WTC11 (cell line): Measurements from ENCODE around the gene ABHD13. TPM values are rescaled to one million over a fixed set of nuclear protein-coding genes. Genes with fewer than 3 reads are reported as not detected.

Experiments
- ATAC-seq: fragments of 200-7000 bp; cut with Tn5 transposase; 2 replicates; pipeline ENCODE4 v1.10.0; 2021; ENCODE audit warnings: mild to moderate bottlenecking, moderate library complexity
- Bru-seq: library from RNA; stranded (reverse); fragments of 400-500 nt; gene quantifications from one replicate; lab custom pipeline; 2021; lab: Mats Ljungman, UMichigan
- CTCF ChIA-PET: fragments of 300-600 bp; sonication (Branson Sonifier 250); formaldehyde crosslinking; loops from one replicate; lab custom pipeline; 2021; ENCODE audit warnings: antibody characterized with exemption; lab: Charles Lee
- POLR2A ChIA-PET: fragments of 350-600 bp; sonication (Branson Sonifier 250); formaldehyde crosslinking; loops from one replicate; lab custom pipeline; 2021; ENCODE audit warnings: antibody characterized with exemption; lab: Charles Lee
- DNase-seq: peaks from one replicate; pipeline ENCODE4 v3.0.0; 2021; ENCODE audit warnings: low spot score
- H3K27ac Mint-ChIP-seq: 2 replicates; pipeline ENCODE4 v1.8.0; 2021; ENCODE audit warnings: mixed read lengths
- H3K27me3 Mint-ChIP-seq: 2 replicates; pipeline ENCODE4 v1.8.0; 2021; ENCODE audit warnings: low read depth, mild to moderate bottlenecking, moderate library complexity, mixed read lengths
- H3K36me3 Mint-ChIP-seq: 2 replicates; pipeline ENCODE4 v1.8.0; 2021; ENCODE audit warnings: mixed read lengths
- H3K4me1 Mint-ChIP-seq: 2 replicates; pipeline ENCODE4 v1.8.0; 2022; ENCODE audit warnings: mixed read lengths
- H3K4me3 Mint-ChIP-seq: 2 replicates; pipeline ENCODE4 v1.8.0; 2021; ENCODE audit warnings: mild to moderate bottlenecking, moderate library complexity, mixed read lengths
- H3K9me3 Mint-ChIP-seq: 2 replicates; pipeline ENCODE4 v1.8.0; 2021; ENCODE audit warnings: mixed read lengths
- CBFB ChIP-seq: sonication (generic); formaldehyde crosslinking; IDR thresholded peaks from 2 replicates; pipeline ENCODE4 v1.8.1; 2022; ENCODE audit warnings: mild to moderate bottlenecking, low read depth, missing genetic modification reagents
- ESRRA ChIP-seq: sonication (generic); formaldehyde crosslinking; IDR thresholded peaks from 2 replicates; pipeline ENCODE4 v1.8.1; 2022; ENCODE audit warnings: mild to moderate bottlenecking, missing genetic modification reagents, borderline replicate concordance
- FOXK1 ChIP-seq: sonication (generic); formaldehyde crosslinking; IDR thresholded peaks from 2 replicates; pipeline ENCODE4 v1.8.0; 2022; ENCODE audit warnings: mild to moderate bottlenecking, moderate library complexity, missing genetic modification reagents
- GABPB1 ChIP-seq: sonication (generic); formaldehyde crosslinking; IDR thresholded peaks from 2 replicates; pipeline ENCODE4 v1.8.1; 2023; ENCODE audit warnings: mild to moderate bottlenecking, missing genetic modification reagents
- JUN ChIP-seq: sonication (generic); formaldehyde crosslinking; IDR thresholded peaks from 2 replicates; pipeline ENCODE4 v1.8.0; 2023; ENCODE audit warnings: mild to moderate bottlenecking, missing genetic modification reagents
- NFE2L1 ChIP-seq: sonication (generic); formaldehyde crosslinking; IDR thresholded peaks from 2 replicates; pipeline ENCODE4 v1.8.1; 2023; ENCODE audit warnings: missing genetic modification reagents
- RORB ChIP-seq: fragments of 250-450 bp; sonication (Bioruptor Pico); IDR thresholded peaks from 2 replicates; pipeline ENCODE4 v1.9.0; 2021; ENCODE audit warnings: mild to moderate bottlenecking
- SMAD3 ChIP-seq: sonication (generic); formaldehyde crosslinking; IDR thresholded peaks from 2 replicates; pipeline ENCODE4 v1.8.0; 2022; ENCODE audit warnings: missing genetic modification reagents, mild to moderate bottlenecking, borderline replicate concordance
- SMAD4 ChIP-seq: sonication (generic); formaldehyde crosslinking; IDR thresholded peaks from 2 replicates; pipeline ENCODE4 v1.8.0; 2022; ENCODE audit warnings: mild to moderate bottlenecking, missing genetic modification reagents
- TEAD1 ChIP-seq: sonication (generic); formaldehyde crosslinking; IDR thresholded peaks from 2 replicates; pipeline ENCODE4 v1.8.0; 2022; ENCODE audit warnings: mild to moderate bottlenecking, missing genetic modification reagents
- ZNF138 ChIP-seq: sonication (generic); formaldehyde crosslinking; conservative IDR thresholded peaks from 2 replicates; pipeline ENCODE4 v1.8.1; 2022; ENCODE audit warnings: mild to moderate bottlenecking, moderate library complexity, missing genetic modification reagents
- ZNF396 ChIP-seq: fragments of 250-450 bp; sonication (Bioruptor Pico); IDR thresholded peaks from 2 replicates; pipeline ENCODE4 v1.8.0; 2021; ENCODE audit warnings: mild to moderate bottlenecking, moderate library complexity, borderline replicate concordance
- ZNF416 ChIP-seq: fragments of 250-450 bp; sonication (Bioruptor Pico); IDR thresholded peaks from 2 replicates; pipeline ENCODE4 v1.9.0; 2021; ENCODE audit warnings: mild to moderate bottlenecking, inconsistent platforms
- long read RNA-seq, 3 experiments: library from RNA in 1 of 3; library from capped mRNA in 1 of 3; library from polyadenylated mRNA in 1 of 3; unstranded in 2 of 3; stranded (forward) in 1 of 3; transcript quantifications; one replicate each; pipeline ENCODE4 v2.0.0, GENCODE V29; 2021
- total RNA-seq: library from RNA; stranded (reverse); gene quantifications from 3 replicates; pipeline ENCODE4 v1.2.3, GENCODE V29; 2021
- TF ChIP-seq, protein P1 (sequence below): sonication (generic); formaldehyde crosslinking; IDR thresholded peaks from 2 replicates; pipeline ENCODE4 v1.8.1; 2023; ENCODE audit warnings: mild to moderate bottlenecking, missing genetic modification reagents, moderate library complexity
- TF ChIP-seq, protein P2 (sequence below): sonication (generic); formaldehyde crosslinking; IDR thresholded peaks from 2 replicates; pipeline ENCODE4 v1.8.0; 2023; ENCODE audit warnings: missing genetic modification reagents
- TF ChIP-seq, protein P3 (sequence below): sonication (generic); formaldehyde crosslinking; IDR thresholded peaks from 2 replicates; pipeline ENCODE4 v1.8.1; 2023; ENCODE audit warnings: mild to moderate bottlenecking, missing genetic modification reagents
- TF ChIP-seq, protein P4 (sequence below): sonication (generic); formaldehyde crosslinking; IDR thresholded peaks from 2 replicates; pipeline ENCODE4 v1.8.1; 2022; ENCODE audit warnings: mild to moderate bottlenecking, moderate library complexity, missing genetic modification reagents
- TF ChIP-seq, protein P5 (sequence below): sonication (generic); formaldehyde crosslinking; IDR thresholded peaks from 2 replicates; pipeline ENCODE4 v1.8.1; 2022; ENCODE audit warnings: low read depth, mild to moderate bottlenecking, moderate library complexity, missing genetic modification reagents, borderline replicate concordance
- TF ChIP-seq, protein P6 (sequence below): sonication (generic); formaldehyde crosslinking; IDR thresholded peaks from 2 replicates; pipeline ENCODE4 v1.8.0; 2023; ENCODE audit warnings: mild to moderate bottlenecking, missing genetic modification reagents
- TF ChIP-seq, protein P7 (sequence below): fragments of 250-450 bp; sonication (Bioruptor Pico); IDR thresholded peaks from 2 replicates; pipeline ENCODE4 v1.9.0; 2021; ENCODE audit warnings: mild to moderate bottlenecking, borderline replicate concordance
- TF ChIP-seq, protein P8 (sequence below): sonication (generic); formaldehyde crosslinking; IDR thresholded peaks from 2 replicates; pipeline ENCODE4 v1.8.1; 2023; ENCODE audit warnings: mild to moderate bottlenecking, moderate library complexity, missing genetic modification reagents

ABHD13 gene
- total RNA-seq, result 5.1 to 5.4 TPM (median 5.4 TPM) in 3 replicates
- percentile 93 among the genes with signal in this experiment for Bru-seq, nascent RNA
- long read RNA-seq, experiment 1, full-length matches to known transcripts, result 59 of 67 reads
- long read RNA-seq, experiment 1, partial matches to known transcripts, result 0 of 67 reads
- long read RNA-seq, experiment 1, other reads (novel, unspliced or antisense), result 8 of 67 reads
- long read RNA-seq, experiment 2, full-length matches to known transcripts, result 9 of 17 reads
- long read RNA-seq, experiment 2, partial matches to known transcripts, result 0 of 17 reads
- long read RNA-seq, experiment 2, other reads (novel, unspliced or antisense), result 8 of 17 reads
- long read RNA-seq, experiment 3, full-length matches to known transcripts, result 34 of 38 reads
- long read RNA-seq, experiment 3, partial matches to known transcripts, result 0 of 38 reads
- long read RNA-seq, experiment 3, other reads (novel, unspliced or antisense), result 4 of 38 reads

DNA sequence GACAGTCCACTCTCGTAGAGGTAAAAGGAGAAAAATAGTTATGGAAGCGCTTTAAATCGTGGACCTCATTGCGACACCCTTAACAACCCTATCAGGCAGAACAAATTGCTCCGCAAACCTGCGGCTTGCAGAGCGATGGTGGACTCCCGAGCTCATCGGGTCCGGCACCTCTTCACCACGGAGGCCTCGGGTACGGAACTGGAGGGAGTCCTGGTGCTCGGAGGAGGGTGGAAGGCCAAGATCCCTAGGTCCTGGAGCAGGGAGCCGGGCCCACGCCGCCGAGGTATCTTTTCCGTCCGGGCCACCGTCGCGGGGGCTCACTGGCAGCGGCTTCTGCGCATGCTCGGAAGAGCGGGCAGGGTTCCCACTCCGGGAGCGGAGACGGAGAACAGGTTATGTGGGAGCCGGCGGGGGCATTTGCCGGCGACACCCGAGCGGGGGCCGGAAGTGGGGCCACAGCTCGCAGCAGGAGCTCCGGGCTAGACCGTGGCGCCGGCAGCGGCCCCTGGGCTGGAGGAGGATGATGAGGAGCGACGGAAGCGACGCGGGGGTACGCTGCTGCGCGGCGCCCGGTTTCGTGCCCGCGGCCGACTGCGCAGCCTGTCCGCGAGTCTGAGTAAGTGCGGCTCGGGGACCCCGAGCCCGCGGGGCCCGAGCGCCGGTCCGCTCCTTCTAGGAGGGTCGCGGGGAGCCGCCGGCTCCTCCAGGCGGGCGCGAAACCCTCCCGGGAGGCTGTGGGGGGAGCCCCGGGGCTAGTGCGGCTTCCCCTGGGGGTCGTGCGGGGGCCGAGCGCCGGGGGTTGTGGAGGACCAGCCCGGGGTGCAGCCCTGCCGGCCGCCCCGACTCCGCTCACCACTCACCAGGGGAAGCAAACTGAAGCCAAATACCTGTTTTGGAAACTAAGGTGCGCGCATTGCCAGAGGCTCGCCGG lies at the start of gene ABHD13:
Gene ABHD13 (plus strand): TSS at position 349 of the 931 bp plus-strand sequence. CDS start 10,827 bp downstream, outside the sequence.
- ChIA-PET POLR2A (no interaction called here), CTCF (no interaction called here)
- no peaks in the 10 kb centered on the region for H3K9me3 Mint-ChIP-seq
- TF ChIP-seq TEAD1 (CRISPR knock-in tag) (no peak), CBFB (CRISPR knock-in tag) (no peak), ZNF396 (no peak), ZNF416 (no peak), NFE2L1 (CRISPR knock-in tag) (no peak), SMAD4 (CRISPR knock-in tag) (no peak), RORB (CRISPR knock-in tag) (no peak), SMAD3 (no peak), FOXK1 (CRISPR knock-in tag) (peak; percentile 86), ESRRA (CRISPR knock-in tag) (no peak), GABPB1 (CRISPR knock-in tag) (peak; percentile 85; the same call in 1 of the 2 replicates), JUN (no peak), ZNF138 (CRISPR knock-in tag) (no peak)
- TF ChIP-seq, protein P1, sequence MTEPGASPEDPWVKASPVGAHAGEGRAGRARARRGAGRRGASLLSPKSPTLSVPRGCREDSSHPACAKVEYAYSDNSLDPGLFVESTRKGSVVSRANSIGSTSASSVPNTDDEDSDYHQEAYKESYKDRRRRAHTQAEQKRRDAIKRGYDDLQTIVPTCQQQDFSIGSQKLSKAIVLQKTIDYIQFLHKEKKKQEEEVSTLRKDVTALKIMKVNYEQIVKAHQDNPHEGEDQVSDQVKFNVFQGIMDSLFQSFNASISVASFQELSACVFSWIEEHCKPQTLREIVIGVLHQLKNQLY (CRISPR knock-in tag), result no peak
- TF ChIP-seq, protein P2, sequence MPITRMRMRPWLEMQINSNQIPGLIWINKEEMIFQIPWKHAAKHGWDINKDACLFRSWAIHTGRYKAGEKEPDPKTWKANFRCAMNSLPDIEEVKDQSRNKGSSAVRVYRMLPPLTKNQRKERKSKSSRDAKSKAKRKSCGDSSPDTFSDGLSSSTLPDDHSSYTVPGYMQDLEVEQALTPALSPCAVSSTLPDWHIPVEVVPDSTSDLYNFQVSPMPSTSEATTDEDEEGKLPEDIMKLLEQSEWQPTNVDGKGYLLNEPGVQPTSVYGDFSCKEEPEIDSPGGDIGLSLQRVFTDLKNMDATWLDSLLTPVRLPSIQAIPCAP (CRISPR knock-in tag), result no peak; the same call in 1 of the 2 replicates
- TF ChIP-seq, protein P3, sequence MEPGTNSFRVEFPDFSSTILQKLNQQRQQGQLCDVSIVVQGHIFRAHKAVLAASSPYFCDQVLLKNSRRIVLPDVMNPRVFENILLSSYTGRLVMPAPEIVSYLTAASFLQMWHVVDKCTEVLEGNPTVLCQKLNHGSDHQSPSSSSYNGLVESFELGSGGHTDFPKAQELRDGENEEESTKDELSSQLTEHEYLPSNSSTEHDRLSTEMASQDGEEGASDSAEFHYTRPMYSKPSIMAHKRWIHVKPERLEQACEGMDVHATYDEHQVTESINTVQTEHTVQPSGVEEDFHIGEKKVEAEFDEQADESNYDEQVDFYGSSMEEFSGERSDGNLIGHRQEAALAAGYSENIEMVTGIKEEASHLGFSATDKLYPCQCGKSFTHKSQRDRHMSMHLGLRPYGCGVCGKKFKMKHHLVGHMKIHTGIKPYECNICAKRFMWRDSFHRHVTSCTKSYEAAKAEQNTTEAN (CRISPR knock-in tag), result peak; percentile 57
- TF ChIP-seq, protein P4, sequence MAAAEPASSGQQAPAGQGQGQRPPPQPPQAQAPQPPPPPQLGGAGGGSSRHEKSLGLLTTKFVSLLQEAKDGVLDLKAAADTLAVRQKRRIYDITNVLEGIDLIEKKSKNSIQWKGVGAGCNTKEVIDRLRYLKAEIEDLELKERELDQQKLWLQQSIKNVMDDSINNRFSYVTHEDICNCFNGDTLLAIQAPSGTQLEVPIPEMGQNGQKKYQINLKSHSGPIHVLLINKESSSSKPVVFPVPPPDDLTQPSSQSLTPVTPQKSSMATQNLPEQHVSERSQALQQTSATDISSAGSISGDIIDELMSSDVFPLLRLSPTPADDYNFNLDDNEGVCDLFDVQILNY (CRISPR knock-in tag), result peak; percentile 52; the same call in 1 of the 2 replicates
- TF ChIP-seq, protein P5, sequence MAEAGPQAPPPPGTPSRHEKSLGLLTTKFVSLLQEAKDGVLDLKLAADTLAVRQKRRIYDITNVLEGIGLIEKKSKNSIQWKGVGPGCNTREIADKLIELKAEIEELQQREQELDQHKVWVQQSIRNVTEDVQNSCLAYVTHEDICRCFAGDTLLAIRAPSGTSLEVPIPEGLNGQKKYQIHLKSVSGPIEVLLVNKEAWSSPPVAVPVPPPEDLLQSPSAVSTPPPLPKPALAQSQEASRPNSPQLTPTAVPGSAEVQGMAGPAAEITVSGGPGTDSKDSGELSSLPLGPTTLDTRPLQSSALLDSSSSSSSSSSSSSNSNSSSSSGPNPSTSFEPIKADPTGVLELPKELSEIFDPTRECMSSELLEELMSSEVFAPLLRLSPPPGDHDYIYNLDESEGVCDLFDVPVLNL (CRISPR knock-in tag), result no peak
- TF ChIP-seq, protein P6, sequence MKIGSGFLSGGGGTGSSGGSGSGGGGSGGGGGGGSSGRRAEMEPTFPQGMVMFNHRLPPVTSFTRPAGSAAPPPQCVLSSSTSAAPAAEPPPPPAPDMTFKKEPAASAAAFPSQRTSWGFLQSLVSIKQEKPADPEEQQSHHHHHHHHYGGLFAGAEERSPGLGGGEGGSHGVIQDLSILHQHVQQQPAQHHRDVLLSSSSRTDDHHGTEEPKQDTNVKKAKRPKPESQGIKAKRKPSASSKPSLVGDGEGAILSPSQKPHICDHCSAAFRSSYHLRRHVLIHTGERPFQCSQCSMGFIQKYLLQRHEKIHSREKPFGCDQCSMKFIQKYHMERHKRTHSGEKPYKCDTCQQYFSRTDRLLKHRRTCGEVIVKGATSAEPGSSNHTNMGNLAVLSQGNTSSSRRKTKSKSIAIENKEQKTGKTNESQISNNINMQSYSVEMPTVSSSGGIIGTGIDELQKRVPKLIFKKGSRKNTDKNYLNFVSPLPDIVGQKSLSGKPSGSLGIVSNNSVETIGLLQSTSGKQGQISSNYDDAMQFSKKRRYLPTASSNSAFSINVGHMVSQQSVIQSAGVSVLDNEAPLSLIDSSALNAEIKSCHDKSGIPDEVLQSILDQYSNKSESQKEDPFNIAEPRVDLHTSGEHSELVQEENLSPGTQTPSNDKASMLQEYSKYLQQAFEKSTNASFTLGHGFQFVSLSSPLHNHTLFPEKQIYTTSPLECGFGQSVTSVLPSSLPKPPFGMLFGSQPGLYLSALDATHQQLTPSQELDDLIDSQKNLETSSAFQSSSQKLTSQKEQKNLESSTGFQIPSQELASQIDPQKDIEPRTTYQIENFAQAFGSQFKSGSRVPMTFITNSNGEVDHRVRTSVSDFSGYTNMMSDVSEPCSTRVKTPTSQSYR (CRISPR knock-in tag), result no peak
- TF ChIP-seq, protein P7, sequence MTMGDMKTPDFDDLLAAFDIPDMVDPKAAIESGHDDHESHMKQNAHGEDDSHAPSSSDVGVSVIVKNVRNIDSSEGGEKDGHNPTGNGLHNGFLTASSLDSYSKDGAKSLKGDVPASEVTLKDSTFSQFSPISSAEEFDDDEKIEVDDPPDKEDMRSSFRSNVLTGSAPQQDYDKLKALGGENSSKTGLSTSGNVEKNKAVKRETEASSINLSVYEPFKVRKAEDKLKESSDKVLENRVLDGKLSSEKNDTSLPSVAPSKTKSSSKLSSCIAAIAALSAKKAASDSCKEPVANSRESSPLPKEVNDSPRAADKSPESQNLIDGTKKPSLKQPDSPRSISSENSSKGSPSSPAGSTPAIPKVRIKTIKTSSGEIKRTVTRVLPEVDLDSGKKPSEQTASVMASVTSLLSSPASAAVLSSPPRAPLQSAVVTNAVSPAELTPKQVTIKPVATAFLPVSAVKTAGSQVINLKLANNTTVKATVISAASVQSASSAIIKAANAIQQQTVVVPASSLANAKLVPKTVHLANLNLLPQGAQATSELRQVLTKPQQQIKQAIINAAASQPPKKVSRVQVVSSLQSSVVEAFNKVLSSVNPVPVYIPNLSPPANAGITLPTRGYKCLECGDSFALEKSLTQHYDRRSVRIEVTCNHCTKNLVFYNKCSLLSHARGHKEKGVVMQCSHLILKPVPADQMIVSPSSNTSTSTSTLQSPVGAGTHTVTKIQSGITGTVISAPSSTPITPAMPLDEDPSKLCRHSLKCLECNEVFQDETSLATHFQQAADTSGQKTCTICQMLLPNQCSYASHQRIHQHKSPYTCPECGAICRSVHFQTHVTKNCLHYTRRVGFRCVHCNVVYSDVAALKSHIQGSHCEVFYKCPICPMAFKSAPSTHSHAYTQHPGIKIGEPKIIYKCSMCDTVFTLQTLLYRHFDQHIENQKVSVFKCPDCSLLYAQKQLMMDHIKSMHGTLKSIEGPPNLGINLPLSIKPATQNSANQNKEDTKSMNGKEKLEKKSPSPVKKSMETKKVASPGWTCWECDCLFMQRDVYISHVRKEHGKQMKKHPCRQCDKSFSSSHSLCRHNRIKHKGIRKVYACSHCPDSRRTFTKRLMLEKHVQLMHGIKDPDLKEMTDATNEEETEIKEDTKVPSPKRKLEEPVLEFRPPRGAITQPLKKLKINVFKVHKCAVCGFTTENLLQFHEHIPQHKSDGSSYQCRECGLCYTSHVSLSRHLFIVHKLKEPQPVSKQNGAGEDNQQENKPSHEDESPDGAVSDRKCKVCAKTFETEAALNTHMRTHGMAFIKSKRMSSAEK (CRISPR knock-in tag), result no peak
- TF ChIP-seq, protein P8, sequence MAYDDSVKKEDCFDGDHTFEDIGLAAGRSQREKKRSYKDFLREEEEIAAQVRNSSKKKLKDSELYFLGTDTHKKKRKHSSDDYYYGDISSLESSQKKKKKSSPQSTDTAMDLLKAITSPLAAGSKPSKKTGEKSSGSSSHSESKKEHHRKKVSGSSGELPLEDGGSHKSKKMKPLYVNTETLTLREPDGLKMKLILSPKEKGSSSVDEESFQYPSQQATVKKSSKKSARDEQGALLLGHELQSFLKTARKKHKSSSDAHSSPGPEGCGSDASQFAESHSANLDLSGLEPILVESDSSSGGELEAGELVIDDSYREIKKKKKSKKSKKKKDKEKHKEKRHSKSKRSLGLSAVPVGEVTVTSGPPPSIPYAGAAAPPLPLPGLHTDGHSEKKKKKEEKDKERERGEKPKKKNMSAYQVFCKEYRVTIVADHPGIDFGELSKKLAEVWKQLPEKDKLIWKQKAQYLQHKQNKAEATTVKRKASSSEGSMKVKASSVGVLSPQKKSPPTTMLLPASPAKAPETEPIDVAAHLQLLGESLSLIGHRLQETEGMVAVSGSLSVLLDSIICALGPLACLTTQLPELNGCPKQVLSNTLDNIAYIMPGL (CRISPR knock-in tag), result peak; percentile 87

More for the DNA sequence above, at the start of gene ABHD13:
- H3K36me3 Mint-ChIP-seq, result no peaks in the 10 kb centered on the region
- H3K4me1 Mint-ChIP-seq, result peaks cover 24% of the 10 kb centered on the region
- H3K27me3 Mint-ChIP-seq, result no peaks in the 10 kb centered on the region
- peak; percentile 87 for DNase-seq
- ATAC-seq, result peak; percentile 54
- peak within 1 kb of the TSS; percentile 74; the same call in 1 of the 2 replicates for H3K27ac Mint-ChIP-seq
- peak within 1 kb of the TSS; percentile 88 for H3K4me3 Mint-ChIP-seq
